Endodermal cell (in vitro differentiated cells): ENCODE data around the gene SUSD5. TPM values are rescaled to one million over a fixed set of nuclear protein-coding genes. Genes with fewer than 3 reads are reported as not detected.

Source experiments
- DNase-seq: peaks from one replicate; pipeline ENCODE4 v3.0.0-alpha.2; 2017
- H3K27ac ChIP-seq: 2 replicates; pipeline ENCODE4 v1.5.1; 2013; ENCODE audit warnings: mild to moderate bottlenecking, low read depth, low read length, moderate library complexity
- H3K27me3 ChIP-seq: 2 replicates; pipeline ENCODE4 v1.6.1; 2013; ENCODE audit warnings: mild to moderate bottlenecking, low read length, moderate library complexity; ENCODE audit not compliant: insufficient read depth, control insufficient read depth, poor library complexity, severe bottlenecking
- H3K36me3 ChIP-seq: 2 replicates; pipeline ENCODE4 v1.7.0; 2013; ENCODE audit warnings: mild to moderate bottlenecking, low read length, moderate library complexity; ENCODE audit not compliant: control insufficient read depth, insufficient read depth
- H3K4me1 ChIP-seq: one replicate; pipeline ENCODE4 v1.7.0; 2013; ENCODE audit warnings: low read length; ENCODE audit not compliant: control insufficient read depth, insufficient read depth
- H3K4me3 ChIP-seq: 2 replicates; pipeline ENCODE4 v1.5.1; 2013; ENCODE audit warnings: mild to moderate bottlenecking, low read length, moderate library complexity
- H3K9ac ChIP-seq: 2 replicates; pipeline ENCODE4 v1.6.1; 2013; ENCODE audit warnings: mild to moderate bottlenecking, low read length, moderate library complexity; ENCODE audit not compliant: poor library complexity, severe bottlenecking; ENCODE audit errors: extremely low read depth
- H3K9me3 ChIP-seq: 2 replicates; pipeline ENCODE4 v1.6.1; 2013; ENCODE audit warnings: mild to moderate bottlenecking, low read length, moderate library complexity; ENCODE audit not compliant: control insufficient read depth
- H3K27ac Mint-ChIP-seq: 2 replicates; pipeline ENCODE4 v1.8.0; 2020; ENCODE audit warnings: mixed read lengths
- H3K27me3 Mint-ChIP-seq: 2 replicates; pipeline ENCODE4 v1.8.0; 2021; ENCODE audit warnings: mild to moderate bottlenecking, mixed read lengths; ENCODE audit not compliant: insufficient read depth
- H3K36me3 Mint-ChIP-seq: 2 replicates; pipeline ENCODE4 v1.8.0; 2020; ENCODE audit warnings: low read depth, mixed read lengths
- H3K4me1 Mint-ChIP-seq: 2 replicates; pipeline ENCODE4 v1.8.0; 2020; ENCODE audit warnings: mixed read lengths
- H3K4me3 Mint-ChIP-seq: 2 replicates; pipeline ENCODE4 v1.8.0; 2020; ENCODE audit warnings: mild to moderate bottlenecking, moderate library complexity, mixed read lengths
- H3K9me3 Mint-ChIP-seq: 2 replicates; pipeline ENCODE4 v1.8.0; 2020; ENCODE audit warnings: mild to moderate bottlenecking, mixed read lengths
- CTCF ChIP-seq: fragments of 200-600 bp; sonication (generic); conservative IDR thresholded peaks from 2 replicates; pipeline ENCODE4 v1.5.0; 2021; ENCODE audit warnings: antibody characterized with exemption, mild to moderate bottlenecking
- WGBS, 2 experiments: methylation state at CpG; one replicate each; pipeline versions ENCODE4 v1.1.5 to v1.1.7; 2013; ENCODE audit warnings: missing lambda C conversion rate in 2 of 2, mixed read lengths in 1 of 2; ENCODE audit not compliant: insufficient coverage in 1 of 2, insufficient read length in 1 of 2; 5-methylcytosine and 5-hydroxymethylcytosine counted together
- total RNA-seq, 2 donors: library from RNA; stranded (reverse); fragmentation: NEBNext Ultra II Directional in 1 of 2; extraction: Animal tissue kit (Norgen Biotek cat#: 25700) in 1 of 2; gene quantifications; 2 replicates in 1 of 2; 3 replicates in 1 of 2; pipeline ENCODE4 v1.2.1, GENCODE V29; 2021

Gene SUSD5
- total RNA-seq, 2 donors from 2014 or later = 1.3 to 2.6 TPM

- TF ChIP-seq CTCF = no peak
- Mint-ChIP-seq H3K9me3 (no peaks in the 10 kb centered on the region), H3K4me1 (no peaks in the 10 kb centered on the region), H3K4me3 (no peak overlapping the region), H3K36me3 (no peaks in the 10 kb centered on the region), H3K27ac (no peak overlapping the region), H3K27me3 (no peaks in the 10 kb centered on the region)
- no peak overlapping the region for H3K27ac ChIP-seq
- 87 to 100% methylated on average over 2 to 3 of the region's 3 CpGs for WGBS, 2 experiments
- H3K9me3 ChIP-seq = no peaks in the 10 kb centered on the region
- H3K4me3 ChIP-seq = no peak overlapping the region
- H3K36me3 ChIP-seq = no peaks in the 10 kb centered on the region
- H3K27me3 ChIP-seq = no peaks in the 10 kb centered on the region
- no peak overlapping the region for H3K9ac ChIP-seq
- no peak for DNase-seq
- no peaks in the 10 kb centered on the region for H3K4me1 ChIP-seq
Measured at GRCh38 chr3:33159981-33160380, 58.6 kb downstream of the SUSD5 start.

GRCh38 chr3:33159234-33159633 lies 59.4 kb downstream of the SUSD5 start:
- H3K9me3 ChIP-seq = no peaks in the 10 kb centered on the region
- WGBS, 2 experiments = 88 to 92% methylated on average over 4 of the region's 4 CpGs
- no peak for DNase-seq
- Mint-ChIP-seq H3K4me1 (no peaks in the 10 kb centered on the region), H3K27ac (no peak overlapping the region), H3K27me3 (no peaks in the 10 kb centered on the region), H3K4me3 (no peak overlapping the region), H3K9me3 (no peaks in the 10 kb centered on the region), H3K36me3 (no peaks in the 10 kb centered on the region)
- TF ChIP-seq CTCF = no peak
- H3K4me1 ChIP-seq = no peaks in the 10 kb centered on the region
- H3K4me3 ChIP-seq = no peak overlapping the region
- H3K36me3 ChIP-seq = no peaks in the 10 kb centered on the region
- H3K27ac ChIP-seq = no peak overlapping the region
- H3K9ac ChIP-seq = no peak overlapping the region
- no peaks in the 10 kb centered on the region for H3K27me3 ChIP-seq

- H3K27me3 Mint-ChIP-seq = no peaks in the 10 kb centered on the region
- H3K4me1 Mint-ChIP-seq = no peaks in the 10 kb centered on the region
- no peak overlapping the region for H3K27ac ChIP-seq
- no peak overlapping the region for H3K27ac Mint-ChIP-seq
- no peaks in the 10 kb centered on the region for H3K9me3 ChIP-seq
- H3K4me3 ChIP-seq = no peak overlapping the region
- H3K9me3 Mint-ChIP-seq = no peaks in the 10 kb centered on the region
- no peak for DNase-seq
- no peaks in the 10 kb centered on the region for H3K4me1 ChIP-seq
- no peak for TF ChIP-seq CTCF
- no peaks in the 10 kb centered on the region for H3K36me3 Mint-ChIP-seq
- no peak overlapping the region for H3K9ac ChIP-seq
- 78% methylated on average over 3 of the region's 3 CpGs; no CpG with 5 or more reads in 1 of the 2 experiments for WGBS, 2 experiments
- H3K27me3 ChIP-seq = no peaks in the 10 kb centered on the region
- H3K4me3 Mint-ChIP-seq = no peak overlapping the region
- no peaks in the 10 kb centered on the region for H3K36me3 ChIP-seq
Measured at GRCh38 chr3:33155301-33155700, 63.3 kb downstream of the SUSD5 start.
